Gastroesophageal sphincter (tissue), 4 donors: ENCODE measurements around the gene VAV1. TPM values are rescaled to one million over a fixed set of nuclear protein-coding genes. Genes with fewer than 3 reads are reported as not detected.

ENCODE experiments used
- ATAC-seq: fragments of 150-250 bp; one replicate; pipeline ENCODE4 v1.9.1; 2016; ENCODE audit warnings: mild to moderate bottlenecking, moderate library complexity
- H3K27ac ChIP-seq, 4 donors: fragments of 200-600 bp; sonication (generic) in 3 of 4; 1 replicate in 3 of 4; 2 replicates in 1 of 4; pipeline ENCODE4 v1.5.1; 2016 to 2019
- H3K27me3 ChIP-seq: fragments of 200-600 bp; sonication (generic); one replicate; pipeline ENCODE4 v1.5.1; 2019
- H3K36me3 ChIP-seq, 2 donors: fragments of 200-600 bp; sonication (generic); one replicate each; pipeline ENCODE4 v1.5.1; 2019; ENCODE audit warnings: control low read depth in 1 of 2
- H3K4me1 ChIP-seq, 3 donors: fragments of 200-600 bp; sonication (generic); 1 replicate in 2 of 3; 2 replicates in 1 of 3; pipeline ENCODE4 v1.5.1; 2016 to 2019; ENCODE audit warnings: control low read depth in 2 of 3
- H3K4me3 ChIP-seq, 2 donors: fragments of 200-600 bp; sonication (generic); one replicate each; pipeline ENCODE4 v1.5.1; 2019; ENCODE audit warnings: mild to moderate bottlenecking in 1 of 2, moderate library complexity in 1 of 2
- H3K9me3 ChIP-seq, 3 donors: fragments of 200-600 bp; sonication (generic); one replicate each; pipeline ENCODE4 v1.5.1; 2017 to 2019; ENCODE audit warnings: control low read depth in 2 of 3
- CTCF ChIP-seq, 4 experiments: fragments of 200-600 bp in 2 of 4; fragments of 450-650 bp in 2 of 4; sonication (generic) in 1 of 4; IDR thresholded peaks; one replicate each; pipeline ENCODE4 v1.5.1; 2017 to 2019; ENCODE audit warnings: antibody characterized with exemption in 4 of 4, mild to moderate bottlenecking in 2 of 4, moderate library complexity in 2 of 4
- EP300 ChIP-seq: sonication (generic); formaldehyde crosslinking; IDR thresholded peaks from one replicate; pipeline ENCODE4 v1.6.1; 2017; ENCODE audit warnings: antibody characterized with exemption, mild to moderate bottlenecking
- POLR2A ChIP-seq, 2 donors: fragments of 450-650 bp; IDR thresholded peaks; one replicate each; pipeline ENCODE4 v1.6.1; 2017; ENCODE audit warnings: antibody characterized with exemption in 2 of 2, mild to moderate bottlenecking in 2 of 2, moderate library complexity in 1 of 2
- POLR2AphosphoS5 ChIP-seq: sonication (generic); formaldehyde crosslinking; IDR thresholded peaks from one replicate; pipeline ENCODE4 v1.6.1; 2017; ENCODE audit warnings: antibody characterized with exemption
- WGBS, 2 donors: methylation state at CpG; one replicate each; pipeline ENCODE4 v1.1.5; 2018; ENCODE audit warnings: low coverage in 1 of 2; 5-methylcytosine and 5-hydroxymethylcytosine counted together
- total RNA-seq, 4 donors: library from RNA; depleted of rRNA; stranded (reverse); fragments of >200 nt; gene quantifications; one replicate each; pipeline ENCODE4 v1.1.0, GENCODE V29; 2016

Gene VAV1
- total RNA-seq, 4 donors from 2014 or later = 2.3 to 7.8 (median 5.7) TPM

- peak overlapping the region; percentile 54 to 99 (median 92) for H3K27ac ChIP-seq
- TF ChIP-seq POLR2A (IDR thresholded peaks at IDR 0.05) (no peak), CTCF (IDR thresholded peaks at IDR 0.05) (no peak), EP300 (no peak), POLR2AphosphoS5 (no peak)
- WGBS, 2 donors = no CpG with 5 or more reads among the region's 34 CpGs
- ATAC-seq = no peak
- H3K36me3 ChIP-seq = peaks cover 0 to 26% of the 10 kb centered on the region in 2 donors
- H3K9me3 ChIP-seq = no peaks in the 10 kb centered on the region
- no peaks in the 10 kb centered on the region for H3K27me3 ChIP-seq
- peaks cover 3 to 77% (median 37%) of the 10 kb centered on the region in 3 donors for H3K4me1 ChIP-seq
- H3K4me3 ChIP-seq = peak overlapping the region; percentile 66 to 93
These were observed 32.5 kb upstream of the VAV1 start for GRCh38 chr19:6739883-6740588.

GRCh38 chr19:6740589-6741343 is 31.7 kb upstream of the VAV1 start:
- TF ChIP-seq CTCF (IDR thresholded peaks at IDR 0.05) (no peak), POLR2A (IDR thresholded peaks at IDR 0.05) (peak in 1 of 2 donors; percentile 17), EP300 (no peak), POLR2AphosphoS5 (peak; percentile 73)
- Histone ChIP-seq H3K27ac (peak overlapping the region; percentile 54 to 99 (median 92)), H3K27me3 (no peaks in the 10 kb centered on the region), H3K9me3 (no peaks in the 10 kb centered on the region), H3K4me3 (peak overlapping the region; percentile 66 to 93), H3K36me3 (peaks cover 0 to 29% of the 10 kb centered on the region in 2 donors), H3K4me1 (peaks cover 3 to 77% (median 37%) of the 10 kb centered on the region in 3 donors)
- no peak for ATAC-seq
- WGBS, 2 donors = 7% methylated on average over 11 of the region's 46 CpGs; no CpG with 5 or more reads in 1 of the 2 donors

- 55% methylated on average over 7 of the region's 7 CpGs; no CpG with 5 or more reads in 1 of the 2 donors for WGBS, 2 donors
- Histone ChIP-seq H3K36me3 (peaks cover 0 to 52% of the 10 kb centered on the region in 2 donors), H3K9me3 (no peaks in the 10 kb centered on the region), H3K27ac (peak overlapping the region in 3 of 4 donors; percentile 92 to 96 (median 93)), H3K27me3 (no peaks in the 10 kb centered on the region), H3K4me1 (peaks cover 3 to 71% (median 34%) of the 10 kb centered on the region in 3 donors), H3K4me3 (no peak overlapping the region)
- TF ChIP-seq CTCF (IDR thresholded peaks at IDR 0.05) = no peak
- TF ChIP-seq POLR2A (IDR thresholded peaks at IDR 0.05) = no peak
- TF ChIP-seq POLR2AphosphoS5 = no peak
- no peak for TF ChIP-seq EP300
- no peak for ATAC-seq
These were observed 29.4 kb upstream of the VAV1 start for GRCh38 chr19:6743066-6743465.

GRCh38 chr19:6743714-6744380 is 28.7 kb upstream of the VAV1 start:
- Histone ChIP-seq H3K4me1 (peaks cover 3 to 63% (median 26%) of the 10 kb centered on the region in 3 donors), H3K27me3 (no peaks in the 10 kb centered on the region), H3K36me3 (peaks cover 0 to 59% of the 10 kb centered on the region in 2 donors), H3K4me3 (peak overlapping the region in 1 of 2 donors; percentile 30), H3K9me3 (no peaks in the 10 kb centered on the region), H3K27ac (peak overlapping the region; percentile 72 to 96 (median 92))
- no peak for TF ChIP-seq POLR2AphosphoS5
- no peak for TF ChIP-seq EP300
- 72 to 83% methylated on average over 9 to 13 of the region's 15 CpGs for WGBS, 2 donors
- ATAC-seq = no peak
